Stomach (tissue), 4 donors: ENCODE data around the gene NPBWR2.

Experiments
- EP300 ChIP-seq: sonication (generic); formaldehyde crosslinking; IDR thresholded peaks from one replicate; pipeline ENCODE4 v1.6.1; 2017; ENCODE audit warnings: antibody characterized with exemption
- POLR2AphosphoS5 ChIP-seq, 3 donors: sonication (generic); formaldehyde crosslinking; IDR thresholded peaks; one replicate each; pipeline ENCODE4 v1.6.1; 2016; ENCODE audit warnings: antibody characterized with exemption in 3 of 3
- TF ChIP-seq, protein P1 (sequence below), 7 experiments: fragments of 450-650 bp in 4 of 7; fragments of 200-600 bp in 3 of 7; sonication (generic) in 3 of 7; IDR thresholded peaks; one replicate each; pipeline ENCODE4 v1.5.1; 2016 to 2019; ENCODE audit warnings: antibody characterized with exemption in 7 of 7, control low read depth in 2 of 7, mild to moderate bottlenecking in 1 of 7

DNA sequence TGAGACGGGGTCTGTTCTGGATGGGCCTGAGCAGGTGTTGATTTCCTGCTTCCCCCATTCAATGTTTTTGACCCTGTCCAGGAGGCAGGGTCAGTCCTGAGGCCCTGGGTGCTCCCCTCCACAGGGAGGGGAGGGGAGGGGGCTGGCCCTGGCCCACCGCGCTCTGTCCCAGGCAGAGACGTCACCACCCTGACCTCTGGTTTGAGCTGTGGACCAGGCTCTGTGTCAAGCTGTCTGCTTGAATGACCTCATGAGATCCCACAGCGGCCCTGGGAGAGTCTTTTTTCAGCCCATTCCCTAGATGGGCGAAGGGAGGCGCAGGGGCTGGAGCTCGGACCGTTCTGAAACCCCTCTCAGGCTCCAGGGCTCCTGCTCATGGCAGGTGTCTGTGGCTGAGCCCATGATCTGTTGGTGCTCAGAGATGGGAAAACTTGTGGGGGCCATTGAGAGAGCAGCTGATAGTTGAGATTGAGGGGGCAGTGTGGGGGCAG is 14.3 kb downstream of the NPBWR2 start:
- TF ChIP-seq, protein P1, sequence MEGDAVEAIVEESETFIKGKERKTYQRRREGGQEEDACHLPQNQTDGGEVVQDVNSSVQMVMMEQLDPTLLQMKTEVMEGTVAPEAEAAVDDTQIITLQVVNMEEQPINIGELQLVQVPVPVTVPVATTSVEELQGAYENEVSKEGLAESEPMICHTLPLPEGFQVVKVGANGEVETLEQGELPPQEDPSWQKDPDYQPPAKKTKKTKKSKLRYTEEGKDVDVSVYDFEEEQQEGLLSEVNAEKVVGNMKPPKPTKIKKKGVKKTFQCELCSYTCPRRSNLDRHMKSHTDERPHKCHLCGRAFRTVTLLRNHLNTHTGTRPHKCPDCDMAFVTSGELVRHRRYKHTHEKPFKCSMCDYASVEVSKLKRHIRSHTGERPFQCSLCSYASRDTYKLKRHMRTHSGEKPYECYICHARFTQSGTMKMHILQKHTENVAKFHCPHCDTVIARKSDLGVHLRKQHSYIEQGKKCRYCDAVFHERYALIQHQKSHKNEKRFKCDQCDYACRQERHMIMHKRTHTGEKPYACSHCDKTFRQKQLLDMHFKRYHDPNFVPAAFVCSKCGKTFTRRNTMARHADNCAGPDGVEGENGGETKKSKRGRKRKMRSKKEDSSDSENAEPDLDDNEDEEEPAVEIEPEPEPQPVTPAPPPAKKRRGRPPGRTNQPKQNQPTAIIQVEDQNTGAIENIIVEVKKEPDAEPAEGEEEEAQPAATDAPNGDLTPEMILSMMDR (IDR thresholded peaks at IDR 0.05), result no peak
- TF ChIP-seq EP300 (no peak), POLR2AphosphoS5 (IDR thresholded peaks at IDR 0.05) (no peak)
